GM21576 (cell line): ENCODE data around the gene RTN4R.

ENCODE experiments used
- ATAC-seq: cut with Tn5 transposase; IDR thresholded peaks from one replicate; pipeline ENCODE4 v1.9.1; 2021; ENCODE audit warnings: mild to moderate bottlenecking, moderate library complexity; ENCODE audit not compliant: unreplicated experiment

RTN4R gene

DNA sequence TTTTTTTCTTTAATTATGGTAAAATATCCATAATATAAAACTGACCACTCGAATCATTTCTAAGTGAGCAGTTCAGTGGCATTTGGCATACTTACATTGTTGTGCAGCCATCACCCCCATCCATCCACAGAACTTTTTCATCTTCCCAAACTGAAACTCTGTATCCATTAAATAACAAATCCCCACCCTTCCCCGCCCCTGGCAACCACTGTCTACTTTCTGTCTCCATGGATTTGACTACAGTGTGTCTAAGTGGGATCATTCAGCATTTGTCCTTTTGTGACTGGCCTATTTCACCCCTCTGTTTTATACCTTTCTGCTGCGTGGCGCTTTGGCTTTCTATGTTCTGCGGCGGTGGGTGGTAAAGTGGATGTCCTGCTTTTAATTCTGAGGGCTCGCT lies 49.1 kb downstream of the RTN4R start:
- ATAC-seq = no peak

DNA sequence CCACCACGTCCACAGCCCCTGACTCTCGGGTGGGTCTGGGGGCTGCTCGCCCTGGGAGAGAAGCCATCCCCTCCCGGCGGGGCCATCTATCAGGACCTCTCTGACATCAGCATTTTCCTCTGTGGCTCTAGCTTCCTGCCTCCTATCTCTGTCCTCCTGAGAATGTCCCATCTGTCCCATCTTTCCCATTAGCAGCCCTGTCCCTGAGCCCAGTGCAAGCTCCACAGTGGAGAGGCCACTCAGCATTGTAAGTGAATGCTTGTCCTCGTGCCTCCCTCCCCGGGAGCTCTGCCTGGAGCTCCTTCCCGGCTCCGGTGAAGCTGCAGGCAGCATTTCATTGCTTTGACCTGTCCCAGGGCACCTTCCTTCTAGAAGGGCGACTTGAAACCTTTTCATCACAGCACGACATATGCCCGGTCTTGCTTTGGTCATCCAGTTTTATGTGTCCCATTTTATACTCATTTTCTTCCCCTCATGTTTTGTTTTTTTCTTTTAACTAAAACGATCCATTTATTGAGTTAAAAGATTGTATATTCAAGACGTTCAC lies 49.7 kb downstream of the RTN4R start:
- no peak for ATAC-seq

DNA sequence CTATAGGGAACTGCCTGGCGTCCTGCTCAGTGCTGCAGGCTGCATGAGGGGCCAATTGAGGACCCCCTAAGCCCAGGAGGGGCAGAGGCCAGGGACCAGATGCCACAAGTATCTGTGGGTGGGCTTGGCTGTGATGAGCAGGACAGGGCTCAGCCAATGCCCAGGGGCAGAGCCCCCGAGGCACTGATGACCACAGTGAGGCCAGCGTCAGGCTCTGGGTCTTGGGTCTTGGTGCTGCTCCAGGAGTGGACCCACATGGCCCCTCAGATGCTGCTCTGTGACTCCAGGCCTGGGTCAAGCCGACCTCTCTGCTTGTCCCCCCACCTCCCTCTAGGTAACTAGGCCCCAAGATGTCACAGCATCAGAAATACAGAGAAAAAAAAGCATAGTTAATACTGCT lies 50.6 kb downstream of the RTN4R start:
- ATAC-seq = no peak

DNA sequence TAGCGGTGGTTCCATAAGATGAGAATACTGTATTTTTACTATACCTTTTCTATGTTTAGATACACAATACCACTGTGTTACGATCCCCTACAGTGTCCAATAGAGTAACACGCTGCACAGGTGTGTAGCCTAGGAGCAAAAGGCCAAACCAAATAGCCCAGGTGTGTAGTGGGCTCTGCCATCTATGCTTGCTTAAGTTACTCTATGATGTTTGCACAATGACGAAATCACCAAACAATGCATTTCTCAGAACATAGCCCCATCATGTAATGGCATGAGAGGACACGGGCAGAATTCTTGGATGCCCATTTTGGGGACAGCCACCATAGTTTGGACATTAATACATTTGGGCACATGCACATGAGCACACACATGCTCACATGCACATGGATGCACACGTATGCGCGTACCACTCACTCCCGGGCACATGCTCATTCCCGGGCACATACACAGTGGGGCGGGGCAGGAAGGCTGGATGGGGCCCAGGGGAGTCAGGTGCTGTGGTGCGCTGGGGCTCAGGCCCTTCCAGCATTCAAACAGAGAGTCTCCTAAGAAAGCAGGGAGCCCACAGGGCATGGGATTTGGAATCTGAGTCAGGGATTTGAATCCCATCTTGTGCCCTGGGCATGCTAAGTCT lies 51.1 kb downstream of the RTN4R start:
- ATAC-seq = no peak

DNA sequence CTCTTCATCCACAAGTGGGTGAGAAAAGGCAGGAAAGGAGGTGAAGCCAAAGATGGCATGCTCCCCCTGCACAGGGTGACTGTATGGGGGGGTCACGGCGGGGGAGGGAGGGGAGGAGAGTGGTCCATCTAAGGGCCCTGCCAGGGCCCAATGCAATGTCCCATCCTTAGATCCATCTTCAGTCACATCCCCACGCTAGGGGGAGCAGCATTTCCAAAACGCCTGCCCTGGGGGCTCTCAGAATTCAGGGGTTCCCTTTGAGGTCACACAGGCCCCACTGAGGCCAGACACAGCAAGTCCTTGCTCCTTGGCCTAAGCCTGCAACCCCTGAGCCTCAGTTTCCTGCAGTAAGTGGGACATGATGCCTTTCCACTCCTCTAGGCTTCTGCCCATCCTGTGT lies 52.4 kb downstream of the RTN4R start:
- no peak for ATAC-seq

DNA sequence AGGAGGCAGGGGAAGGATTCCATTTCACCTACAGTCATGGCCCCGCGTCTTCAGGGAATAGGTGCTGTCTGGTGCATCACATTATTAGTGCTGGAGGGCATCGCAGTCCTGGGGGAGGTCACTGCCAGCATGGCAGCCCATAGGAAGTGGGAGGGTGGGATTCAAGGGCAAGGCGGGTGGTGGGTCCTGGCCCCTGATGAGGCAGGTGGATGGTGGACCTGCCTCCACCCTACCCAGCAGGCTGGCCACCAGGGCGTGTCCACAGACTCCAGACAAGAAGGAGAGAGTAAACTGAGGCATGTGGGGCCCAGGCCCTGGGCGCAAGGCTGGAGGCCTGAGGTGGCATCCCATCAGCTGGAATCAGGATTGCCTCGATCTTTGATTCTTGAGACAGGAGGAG lies 53.3 kb downstream of the RTN4R start:
- no peak for ATAC-seq

DNA sequence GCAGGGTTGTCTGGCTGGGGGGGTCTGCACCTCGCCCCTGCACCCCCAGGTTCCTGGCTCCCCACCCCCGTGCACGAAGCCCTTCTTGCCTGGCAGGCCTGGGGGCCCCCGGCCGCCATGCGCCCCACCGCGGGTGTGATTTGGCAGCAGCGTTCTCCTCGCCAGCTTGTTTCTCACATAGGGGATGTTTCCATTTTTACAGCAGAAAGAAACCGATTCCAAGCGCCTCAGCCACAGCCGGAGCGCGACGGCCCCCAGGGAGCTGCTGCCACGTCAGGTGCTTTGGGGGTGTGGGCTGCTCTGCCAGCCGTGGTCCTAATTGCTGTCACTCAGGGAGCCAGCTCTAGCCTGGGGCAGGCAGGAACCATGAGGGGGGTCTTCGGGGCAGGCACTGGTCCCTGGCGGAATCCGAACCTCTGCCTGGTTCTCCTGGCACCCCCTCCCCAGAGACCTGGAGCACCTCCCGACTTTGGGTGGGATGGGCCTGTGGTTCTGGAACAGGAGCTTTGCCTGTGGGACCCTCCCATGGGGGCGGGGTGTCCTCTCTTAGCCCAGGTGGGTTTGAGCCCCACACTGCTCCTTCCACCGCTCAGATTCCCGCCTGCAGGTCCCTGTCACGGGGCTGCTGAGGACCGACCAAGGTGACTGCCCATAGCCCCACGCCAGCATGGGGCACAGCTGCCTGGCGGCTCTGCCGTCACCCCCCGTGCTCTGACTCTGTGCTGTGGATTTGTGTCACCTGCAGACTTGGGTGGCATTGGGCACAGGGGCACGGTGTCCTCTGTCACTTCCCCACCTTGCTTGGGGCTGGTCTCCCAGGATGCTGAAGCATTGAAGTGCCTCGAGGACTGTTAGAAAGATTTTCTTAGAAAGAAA lies 54.0 kb downstream of the RTN4R start:
- no peak for ATAC-seq

DNA sequence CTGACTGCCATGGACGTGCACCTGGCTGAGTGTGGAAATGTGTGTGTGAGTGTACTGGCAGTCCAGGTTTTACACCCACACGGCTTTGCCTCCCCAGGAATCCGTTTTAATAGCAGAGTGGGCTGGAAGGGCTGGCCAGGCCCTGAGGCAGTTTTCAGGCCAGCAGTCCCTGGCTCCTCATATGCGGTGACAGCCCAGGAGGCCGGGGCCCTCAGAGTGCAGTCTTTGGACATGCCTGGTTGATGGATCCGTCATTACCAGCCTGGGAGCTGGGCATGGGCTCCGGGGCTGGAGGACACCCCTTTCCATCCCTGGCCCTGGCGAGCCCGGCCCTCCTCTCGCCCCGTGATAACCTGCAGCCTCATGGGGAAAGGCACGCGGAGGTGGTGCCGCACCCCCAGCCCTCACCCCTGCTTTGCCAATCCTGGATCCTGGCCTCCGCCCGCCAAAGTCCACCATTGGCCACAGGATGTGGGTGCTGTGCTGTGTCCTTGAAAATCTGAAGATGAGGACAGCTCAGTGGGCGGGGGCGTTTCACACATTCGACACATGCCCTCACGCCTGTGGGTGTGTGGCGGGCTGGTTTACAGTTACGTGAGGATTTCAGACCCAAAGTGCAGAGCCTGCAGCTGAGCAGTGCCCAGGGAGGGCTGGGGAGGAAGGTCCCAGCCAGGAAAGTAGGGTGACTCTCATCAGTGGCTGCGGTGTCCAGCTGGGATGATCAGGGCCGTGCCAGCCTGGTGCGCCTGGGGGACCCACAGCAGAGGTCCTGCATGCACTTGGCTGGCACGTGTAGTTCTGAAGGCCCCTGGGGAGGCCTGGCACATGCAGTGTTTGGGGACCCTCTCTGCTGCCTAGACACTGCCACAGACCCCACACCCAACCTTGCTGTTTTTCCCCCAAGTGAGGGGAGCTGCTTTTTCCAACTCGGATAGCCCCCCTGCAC lies 55.1 kb downstream of the RTN4R start:
- ATAC-seq = no peak

DNA sequence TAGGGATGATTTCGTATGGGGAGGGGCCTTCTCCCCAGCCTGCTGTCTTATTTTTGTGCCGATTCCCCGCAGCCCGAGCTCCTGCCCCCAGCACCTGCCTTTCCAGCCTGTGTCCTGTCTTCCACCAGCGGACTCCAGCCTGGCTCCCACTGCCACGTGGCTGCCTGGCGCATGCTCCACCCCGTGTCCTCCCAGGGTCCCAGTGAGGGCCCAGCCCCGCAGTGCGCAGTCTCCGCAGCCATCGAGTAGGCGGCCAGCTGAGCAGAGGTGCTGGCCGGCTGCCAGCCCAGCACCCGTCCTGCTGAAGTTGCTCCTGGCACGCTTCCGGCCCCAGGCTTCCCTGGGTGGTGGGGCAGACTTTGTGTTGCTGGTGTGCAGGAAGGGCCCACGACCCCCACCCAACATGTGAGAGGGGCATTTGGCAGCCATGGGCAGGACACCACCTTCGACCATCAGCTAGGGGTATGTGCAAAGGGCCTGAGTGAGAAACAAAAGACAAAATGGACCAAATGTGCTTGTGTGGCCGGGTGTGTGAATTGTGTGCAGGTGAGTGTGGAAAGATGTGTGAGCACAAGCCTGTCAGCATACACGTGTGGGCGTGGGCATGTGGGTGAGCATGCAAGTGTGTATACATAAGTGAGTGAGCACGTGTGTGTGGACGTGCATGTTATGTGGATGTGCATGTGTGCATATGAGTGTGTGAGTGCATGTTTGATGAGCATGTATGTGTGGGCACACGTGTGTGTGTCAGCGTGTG lies 55.9 kb downstream of the RTN4R start:
- no peak for ATAC-seq

DNA sequence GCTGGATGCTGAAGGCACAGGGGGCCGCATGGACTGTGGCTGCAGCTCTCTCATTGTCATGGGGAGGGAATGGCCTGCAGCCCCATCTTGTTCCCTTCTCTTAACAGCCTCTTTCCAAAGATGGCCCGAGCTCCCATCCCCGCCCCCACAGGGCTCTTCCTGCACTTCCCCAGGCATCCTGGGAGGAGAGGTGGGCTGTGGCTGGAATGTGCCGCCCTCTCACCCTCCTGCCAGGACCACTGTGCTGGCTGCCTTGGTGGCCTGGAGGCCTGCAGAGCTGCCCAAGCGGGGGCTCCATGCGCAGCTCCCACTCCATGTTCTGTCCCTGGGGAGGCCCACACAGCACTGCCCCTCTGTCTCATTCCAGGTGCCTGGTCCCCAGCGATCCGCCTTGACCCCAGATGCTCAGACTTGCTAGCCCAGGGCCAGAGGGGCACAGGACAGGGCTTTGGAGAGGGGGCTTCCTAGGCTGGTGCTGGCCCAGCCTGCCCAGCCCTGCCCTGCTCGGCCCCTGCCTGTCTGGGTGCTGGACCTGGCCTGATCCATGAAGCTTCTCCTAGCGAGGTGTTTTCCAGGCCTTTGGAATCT lies 56.6 kb downstream of the RTN4R start:
- ATAC-seq = no peak

DNA sequence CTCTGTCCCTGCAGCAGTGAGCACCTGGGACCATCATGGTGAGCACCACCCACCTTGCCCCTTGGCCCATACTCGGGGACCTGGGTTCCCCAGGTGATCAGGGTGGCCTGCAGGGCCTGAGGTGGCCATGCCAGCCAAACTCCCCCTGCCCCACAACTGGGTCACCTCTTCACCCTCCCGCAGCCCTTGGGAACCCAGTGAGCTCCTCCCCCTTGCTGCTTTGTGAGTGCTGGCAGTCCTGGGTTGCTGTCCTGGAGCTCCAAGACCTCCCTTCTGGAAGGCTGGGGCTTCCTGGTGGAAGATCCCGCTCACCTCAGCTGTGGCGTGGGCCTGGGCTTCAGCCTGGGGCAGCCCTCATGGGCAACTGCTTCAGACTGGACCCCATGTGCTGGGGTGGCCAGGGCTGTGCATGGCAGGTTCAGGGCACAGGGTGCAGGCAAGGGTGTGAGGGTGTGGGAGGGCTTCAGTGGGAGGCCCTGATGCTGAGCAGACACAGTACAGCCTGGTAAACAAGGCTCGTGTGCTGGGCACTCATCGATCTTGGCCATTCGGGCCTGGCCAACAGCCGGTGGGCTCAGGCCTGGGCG lies 57.6 kb downstream of the RTN4R start:
- no peak for ATAC-seq

DNA sequence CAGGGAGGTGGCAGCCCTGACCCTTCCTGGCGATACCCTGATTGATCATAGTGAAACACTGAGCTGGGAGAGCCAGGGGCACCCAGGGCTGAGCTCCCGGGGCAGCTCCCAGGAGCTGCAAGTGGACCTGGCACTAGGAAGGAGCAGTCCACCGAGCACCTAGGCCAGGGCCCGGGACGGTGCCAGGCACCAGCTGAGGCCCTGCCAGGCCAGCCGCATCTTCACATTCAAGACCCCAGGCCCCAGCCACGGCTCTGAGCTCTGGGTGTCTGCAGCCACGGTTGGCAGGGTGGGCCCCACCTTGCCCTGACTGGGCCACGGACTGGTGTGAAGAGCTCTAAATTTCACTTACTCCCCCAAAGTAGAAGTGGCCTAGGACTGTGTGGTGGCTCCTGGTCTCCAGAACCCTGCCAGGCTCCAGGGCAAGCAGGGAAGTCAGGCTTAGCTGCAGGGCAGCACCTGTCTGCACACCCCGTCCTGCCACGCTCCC lies 58.3 kb downstream of the RTN4R start:
- ATAC-seq = no peak

DNA sequence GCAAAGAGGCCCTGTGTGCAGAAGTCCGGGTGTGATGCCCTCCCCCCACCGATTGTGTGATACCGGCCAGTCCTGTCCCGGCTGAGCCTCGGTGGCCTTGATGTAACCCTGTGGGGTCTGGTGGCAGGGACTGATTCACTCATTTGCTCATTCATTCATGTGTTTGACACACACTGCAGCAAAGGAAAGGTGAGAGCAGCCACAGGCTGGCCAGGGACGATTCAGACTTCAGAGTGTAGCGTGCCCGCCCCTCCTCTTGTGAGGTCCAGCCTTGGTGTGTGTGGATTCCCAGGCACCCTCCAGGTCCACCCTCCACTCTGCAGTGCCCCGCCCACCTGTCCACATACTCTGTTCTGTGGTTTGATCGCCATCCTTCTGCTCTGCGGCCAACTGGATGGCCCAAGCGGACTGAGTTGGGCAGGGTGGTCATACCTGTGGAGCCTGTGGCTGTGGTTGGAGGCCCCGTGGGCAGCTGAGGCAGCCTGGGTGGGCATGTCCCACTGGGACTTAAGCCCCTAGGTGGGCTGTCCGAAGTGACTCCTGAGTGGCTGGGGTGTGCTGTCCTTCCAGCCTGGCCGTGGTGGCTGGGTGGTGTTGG lies 59.3 kb downstream of the RTN4R start:
- ATAC-seq = no peak

DNA sequence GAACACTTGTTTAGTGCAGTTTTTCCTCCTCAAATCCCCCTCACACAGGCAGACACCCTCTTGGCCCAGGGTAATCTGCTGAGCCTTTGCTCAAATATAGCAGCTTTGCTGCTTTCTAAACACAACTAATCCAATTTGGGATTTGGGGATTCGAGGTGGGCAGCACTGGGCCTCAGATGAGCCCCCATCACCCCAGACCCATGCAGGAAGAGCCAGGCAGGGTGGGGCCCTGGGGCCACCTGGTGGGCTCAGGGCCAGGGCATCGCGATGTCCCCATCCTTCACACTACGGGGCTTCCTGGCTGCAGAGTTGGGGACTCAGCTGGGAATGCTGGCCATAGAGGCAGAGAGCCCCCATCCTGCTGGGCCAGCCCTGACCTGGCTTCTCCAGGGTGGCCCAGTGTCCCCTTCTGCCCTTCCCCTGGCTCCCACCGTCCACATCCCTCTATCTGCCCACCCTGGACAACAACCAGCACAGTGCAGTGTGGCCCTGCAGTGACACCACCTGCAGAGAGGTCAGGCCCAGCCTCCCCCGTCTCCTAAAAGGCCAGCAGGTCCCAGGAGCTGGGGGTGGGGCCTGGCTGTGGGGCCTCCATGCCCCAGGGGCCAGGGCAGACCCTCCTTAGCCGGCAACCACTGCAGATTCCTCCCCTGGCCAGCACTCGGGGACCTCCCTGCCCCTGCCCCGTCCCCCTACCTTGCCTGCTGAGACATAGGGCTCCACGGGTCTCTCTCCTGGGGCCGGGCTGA lies 60.7 kb downstream of the RTN4R start:
- ATAC-seq = no peak

DNA sequence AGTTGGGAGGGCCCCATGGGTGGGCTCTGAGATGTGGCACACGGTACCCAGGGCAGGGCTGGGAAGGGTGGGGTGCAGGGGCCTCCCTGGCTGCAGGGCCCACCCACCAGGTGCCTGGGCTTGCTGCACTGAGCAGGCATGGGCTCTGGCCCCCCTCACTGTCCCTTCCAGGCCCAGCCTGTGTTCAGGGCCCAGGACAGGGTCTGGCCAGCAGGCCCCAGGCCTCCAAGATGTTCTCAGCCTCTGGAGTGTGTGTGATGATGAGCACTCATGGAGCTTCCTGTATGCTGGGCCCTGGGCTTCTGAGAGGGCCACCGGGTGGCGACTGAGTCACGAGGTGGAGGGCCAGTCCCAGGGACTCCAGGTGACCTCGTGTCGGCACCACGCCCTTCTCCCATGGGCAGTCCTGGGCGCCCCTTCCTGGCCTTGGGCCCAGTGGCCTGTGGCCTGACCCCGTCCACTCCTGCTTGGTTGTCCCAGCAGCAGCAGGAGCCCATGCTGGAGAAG lies 61.4 kb downstream of the RTN4R start:
- ATAC-seq = peak; percentile 12

DNA sequence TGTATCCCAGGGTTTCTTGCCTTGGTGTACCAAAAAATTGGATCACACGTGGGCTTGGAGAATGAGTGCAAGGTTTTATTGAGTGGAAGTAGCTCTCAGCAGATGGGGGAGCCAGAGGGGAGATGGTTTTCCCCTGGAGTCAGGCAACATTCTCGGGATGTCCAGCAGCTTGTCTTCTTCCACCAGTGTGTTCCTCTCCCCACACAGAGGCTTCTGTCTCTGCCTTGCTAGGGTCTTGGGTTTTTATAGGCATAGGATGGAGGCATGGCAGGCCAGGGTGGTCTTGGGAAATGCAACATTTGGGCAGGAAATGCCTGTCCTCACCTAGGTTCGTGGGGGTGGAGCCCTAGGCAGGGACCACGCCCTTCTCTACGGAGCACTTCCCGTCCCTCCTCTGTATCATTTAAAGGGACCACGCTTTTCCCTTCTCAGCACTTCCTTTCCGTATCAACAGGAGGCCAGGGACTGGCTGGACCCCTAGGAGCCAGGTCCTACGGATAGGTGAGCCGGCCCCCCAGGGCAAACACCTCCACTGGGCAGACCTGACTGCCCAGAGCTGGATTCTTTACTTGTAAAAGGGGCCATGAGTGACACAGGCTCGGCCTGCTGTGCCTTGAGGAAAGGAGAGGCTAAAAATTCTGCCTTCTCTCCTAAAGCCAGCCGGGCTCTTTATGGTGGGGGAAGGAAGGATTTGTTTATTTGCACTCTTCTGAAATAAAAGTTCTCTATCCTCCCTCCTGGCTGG lies 62.0 kb downstream of the RTN4R start:
- peak; percentile 66 for ATAC-seq

DNA sequence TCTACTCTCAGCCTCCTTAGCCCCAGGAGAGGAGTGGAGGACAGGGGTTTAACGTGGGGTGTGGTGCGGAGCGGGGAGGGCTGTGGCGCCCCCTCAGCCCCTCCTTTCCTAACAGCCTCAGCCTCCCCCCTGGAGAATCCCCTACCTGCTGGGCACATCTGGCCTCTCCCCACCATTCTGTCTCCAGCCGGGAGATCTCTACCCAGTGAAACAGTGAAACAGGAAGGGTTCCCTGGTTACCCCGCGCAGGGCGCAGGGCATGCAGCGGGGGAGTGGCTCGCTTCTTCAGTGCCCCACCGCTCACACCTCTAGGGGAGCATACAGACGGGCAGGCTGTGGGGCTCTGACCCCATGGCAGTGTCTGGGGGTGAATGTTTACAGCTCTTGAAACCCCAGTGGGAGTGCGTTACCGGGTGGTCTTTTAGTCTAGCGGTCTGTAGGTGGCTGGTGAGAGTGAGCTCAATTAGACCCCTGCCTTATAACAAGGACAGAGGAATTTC lies 62.6 kb downstream of the RTN4R start:
- ATAC-seq = no peak
